Medulla oblongata (tissue), 1 donor: Measurements from ENCODE around the gene C1QTNF8.

Source experiments
- DNase-seq: peaks from one replicate; pipeline ENCODE4 v3.0.0-alpha.2; 2015; ENCODE audit errors: extremely low spot score

C1QTNF8 gene

DNA sequence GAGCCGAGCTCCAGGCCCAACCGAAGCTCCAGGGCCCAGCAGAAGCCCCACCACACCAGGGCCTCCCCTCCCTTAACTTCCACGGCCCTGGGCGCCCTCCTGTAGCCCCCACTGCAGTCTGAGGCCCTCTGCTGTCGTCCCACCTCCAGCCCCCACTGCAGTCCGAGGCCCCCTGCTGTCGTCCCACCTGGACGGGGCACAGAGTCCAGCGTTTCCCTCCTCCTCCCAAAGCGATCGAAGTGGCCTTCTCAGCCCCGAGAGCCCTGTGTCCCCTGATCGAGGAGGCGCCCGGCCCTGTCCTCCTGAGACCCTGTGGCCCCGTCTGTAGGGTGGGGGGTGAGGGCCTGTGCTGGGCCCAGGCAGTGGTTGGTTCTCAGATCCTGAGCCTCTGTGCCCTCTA is 31.1 kb upstream of the C1QTNF8 start:
- no peak for DNase-seq

DNA sequence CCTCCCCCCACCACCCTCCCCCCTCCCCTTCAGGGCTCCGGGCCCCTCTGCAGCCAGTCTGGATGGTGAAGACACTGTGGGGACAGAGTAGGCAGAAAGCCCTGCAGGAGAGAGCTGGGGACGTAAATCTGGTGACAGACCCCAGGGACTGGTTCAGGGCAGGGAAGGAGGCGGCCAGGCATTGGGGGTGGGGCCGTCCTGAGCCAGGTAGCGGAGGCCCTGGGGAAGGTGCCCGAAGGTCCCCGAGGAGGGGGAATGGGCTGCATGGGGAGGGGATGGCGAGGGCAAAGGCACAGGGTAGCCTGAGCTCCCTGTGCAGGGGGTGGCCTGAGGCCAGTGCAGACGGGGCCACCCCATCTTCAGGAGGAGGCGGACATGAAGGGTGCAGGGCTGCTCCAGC is 30.5 kb upstream of the C1QTNF8 start:
- DNase-seq, result no peak

DNA sequence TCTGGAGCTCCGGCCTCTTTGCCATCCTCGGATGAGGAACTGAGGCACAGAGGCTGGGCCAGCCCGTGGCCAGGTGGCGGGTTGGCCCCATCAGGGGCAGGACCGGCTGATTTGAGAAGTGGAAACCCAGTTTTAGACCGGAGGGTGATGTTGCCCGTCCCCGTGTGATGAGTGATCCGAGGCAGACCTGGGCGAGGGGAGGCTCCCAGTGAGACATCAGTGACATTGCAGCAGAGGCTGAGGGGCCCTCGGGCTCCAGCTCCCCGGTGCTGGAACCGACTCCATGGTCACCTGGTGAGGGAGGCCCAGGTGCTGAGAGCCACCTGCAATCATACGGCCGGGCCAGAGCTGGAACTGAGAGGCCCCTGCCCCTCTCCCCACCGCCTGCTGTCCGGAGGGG is 30.0 kb upstream of the C1QTNF8 start:
- no peak for DNase-seq

DNA sequence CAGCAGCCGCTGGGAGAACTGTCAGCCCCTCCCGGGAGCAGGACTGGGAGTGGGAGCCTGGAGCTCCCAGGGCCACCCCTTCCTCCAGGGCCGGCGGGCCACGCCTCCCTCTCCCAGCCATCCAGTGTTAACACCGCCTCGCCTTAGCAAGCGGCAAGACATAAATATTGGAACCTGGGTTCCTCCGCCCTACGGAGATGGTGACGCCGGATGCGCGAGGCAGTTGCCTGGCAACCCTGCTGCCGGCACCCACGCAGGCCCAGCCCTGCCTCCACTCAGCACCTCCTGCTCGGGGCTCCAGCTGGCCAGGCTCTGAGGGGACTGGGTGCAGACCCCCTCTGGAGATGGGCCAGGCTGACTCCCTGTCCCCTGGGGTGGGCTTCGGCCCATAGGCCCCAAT is 29.4 kb upstream of the C1QTNF8 start:
- no peak for DNase-seq

DNA sequence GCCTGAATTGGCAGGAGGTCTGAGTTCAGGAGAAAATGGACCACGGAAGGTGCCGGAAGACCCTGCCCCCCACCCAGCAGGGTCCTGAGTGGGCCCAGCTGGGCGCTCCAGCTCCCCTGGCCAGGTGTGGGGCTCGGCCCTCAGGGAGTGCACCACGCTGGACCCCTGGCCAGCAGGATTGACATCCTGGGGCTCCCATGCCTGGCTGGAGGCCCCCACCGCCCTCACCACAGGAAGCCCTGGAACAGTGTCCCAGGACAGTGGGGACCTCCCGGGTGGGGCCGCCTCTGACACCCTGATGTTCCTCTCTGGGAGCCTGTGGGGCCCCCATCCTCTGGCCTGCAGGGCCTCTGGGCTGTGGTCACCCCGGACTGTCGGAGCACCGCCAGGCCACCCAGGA is 28.8 kb upstream of the C1QTNF8 start:
- DNase-seq, result no peak

- no peak for DNase-seq
Observed at GRCh38 chr16:1124291-1124690, 28.2 kb upstream of the C1QTNF8 start.

DNA sequence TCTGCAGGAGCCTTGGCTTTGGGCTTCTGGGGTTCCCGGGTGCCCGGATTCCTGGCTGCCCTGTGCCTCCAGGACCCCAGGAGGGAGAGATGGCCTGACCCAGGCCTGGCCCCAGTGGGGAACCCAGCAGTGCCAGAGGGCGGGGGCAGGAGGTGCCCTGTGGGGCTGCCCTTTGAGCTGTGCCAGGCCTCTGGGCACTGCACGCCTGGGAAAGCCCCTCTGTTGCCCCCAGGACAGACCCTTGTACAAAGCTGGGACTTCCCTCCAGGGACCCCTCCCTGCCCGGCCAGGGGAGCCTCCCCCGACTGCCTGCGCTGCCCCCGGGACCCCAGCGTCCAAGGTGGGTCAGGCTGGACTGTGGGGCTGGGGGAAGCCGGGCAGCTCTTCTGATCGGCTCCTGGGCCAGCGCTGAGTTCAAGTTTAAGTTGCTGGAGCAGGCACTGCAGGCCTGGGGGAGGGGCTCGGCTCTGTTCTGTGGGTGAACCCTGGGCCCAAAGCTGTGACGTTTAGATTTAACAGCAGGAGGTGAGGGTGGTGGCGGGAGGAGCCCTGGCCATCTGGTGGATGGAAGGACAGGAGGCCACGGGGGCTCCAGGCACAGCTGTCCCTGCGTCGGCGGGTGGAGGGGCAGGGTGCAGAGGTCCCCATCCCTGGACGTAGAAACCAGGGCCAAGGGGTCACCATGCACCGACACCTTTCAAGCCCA is 27.6 kb upstream of the C1QTNF8 start:
- no peak for DNase-seq

- DNase-seq, result no peak
Observed at GRCh38 chr16:1122398-1122765, 26.3 kb upstream of the C1QTNF8 start.

DNA sequence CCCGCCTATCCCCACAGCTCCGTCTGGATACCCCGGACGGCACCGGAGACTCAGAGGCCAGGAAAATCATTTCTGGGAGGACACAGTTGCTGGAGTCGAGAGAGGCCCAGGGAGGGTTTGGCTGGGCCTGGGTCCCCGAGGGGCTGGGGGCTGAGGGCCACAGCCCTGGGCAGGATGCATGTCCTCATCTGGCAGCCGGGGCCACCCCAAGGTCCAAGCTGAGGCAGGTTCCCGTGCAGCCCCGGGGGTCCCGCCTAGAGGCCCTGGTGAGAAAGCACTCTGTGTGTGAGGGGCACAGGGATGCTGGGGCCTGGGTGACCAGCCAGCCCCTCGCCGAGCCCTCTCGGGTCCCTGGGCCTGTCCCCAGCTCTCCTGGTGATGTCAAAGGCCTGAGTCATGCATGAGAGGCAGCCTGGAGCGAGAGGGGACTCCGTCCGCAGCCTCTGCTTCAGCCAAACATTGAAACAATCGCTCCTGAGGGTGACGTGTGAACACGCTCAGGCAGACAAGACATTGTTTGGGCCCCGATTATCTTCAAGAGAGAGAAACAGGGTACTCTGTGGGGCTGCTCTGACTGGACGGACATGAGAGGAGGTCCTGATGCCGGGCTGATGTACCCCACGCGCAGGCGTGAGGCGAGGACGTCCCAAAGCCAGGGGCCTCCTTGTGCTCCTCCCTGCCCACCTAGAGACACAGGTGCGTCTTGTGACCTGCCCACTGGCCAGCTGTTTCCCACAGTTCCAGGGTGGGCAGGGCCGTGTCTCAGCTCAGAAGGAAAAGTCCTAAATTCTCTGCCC is 25.8 kb upstream of the C1QTNF8 start:
- no peak for DNase-seq

DNA sequence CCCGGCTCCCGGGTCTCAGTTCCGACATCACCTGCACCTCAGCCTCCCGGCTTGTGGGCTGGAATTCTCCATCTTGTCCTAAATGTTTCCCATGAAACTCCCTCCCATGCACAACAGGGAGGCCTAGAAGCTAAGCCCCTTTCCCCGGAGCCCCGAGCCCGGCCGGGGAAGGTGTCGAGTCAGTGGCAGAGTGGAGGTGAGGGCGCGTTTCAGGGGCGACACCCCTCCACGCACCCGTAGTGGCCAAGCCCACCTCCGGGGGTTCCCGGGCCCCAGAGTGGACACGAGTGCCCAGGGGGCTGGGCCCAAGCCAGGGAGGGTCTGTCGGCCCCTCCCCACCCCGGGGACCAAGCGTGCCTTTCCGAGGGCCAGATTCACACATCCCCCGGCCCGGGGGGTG is 25.0 kb upstream of the C1QTNF8 start:
- no peak for DNase-seq

DNA sequence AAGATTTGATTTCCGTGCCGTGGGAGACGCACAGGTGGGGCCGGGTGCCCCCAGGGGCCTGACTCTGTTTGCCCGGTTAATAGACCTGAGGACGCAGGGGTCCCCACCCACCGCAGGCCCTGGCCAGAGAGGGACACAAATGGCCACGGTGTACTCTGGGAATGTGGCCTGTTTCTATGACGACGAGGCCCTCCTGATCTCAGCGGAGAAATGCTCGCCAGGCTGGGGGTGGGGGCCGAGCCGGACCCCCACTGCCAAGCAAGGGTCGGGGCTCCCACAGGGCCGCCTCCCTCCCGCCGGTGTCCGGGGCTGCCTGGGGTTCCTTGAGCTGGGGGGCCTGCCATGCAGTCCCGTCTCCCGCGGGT is 24.5 kb upstream of the C1QTNF8 start:
- no peak for DNase-seq

- no peak for DNase-seq
Observed at GRCh38 chr16:1119766-1120576, 23.9 kb upstream of the C1QTNF8 start.

DNA sequence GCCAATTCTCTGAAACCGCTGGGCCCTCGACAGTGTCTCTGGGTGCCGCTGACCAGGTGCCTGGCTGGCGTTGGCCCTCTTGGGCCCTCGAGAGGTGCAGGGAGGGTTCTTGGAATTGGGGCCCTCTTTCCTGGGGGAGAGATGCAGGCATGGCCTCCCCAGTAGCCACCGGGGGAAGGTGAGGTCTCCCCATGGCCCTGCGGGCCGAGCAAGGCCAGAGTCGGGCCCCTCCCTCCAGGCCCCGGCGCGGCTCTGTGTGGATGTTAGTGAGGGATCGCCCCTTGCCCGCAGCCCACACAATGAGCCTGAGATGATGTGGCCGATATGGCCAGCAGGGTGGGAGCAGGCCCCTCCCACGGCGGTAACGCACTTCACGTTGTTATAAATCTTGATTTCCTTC is 23.1 kb upstream of the C1QTNF8 start:
- no peak for DNase-seq

DNA sequence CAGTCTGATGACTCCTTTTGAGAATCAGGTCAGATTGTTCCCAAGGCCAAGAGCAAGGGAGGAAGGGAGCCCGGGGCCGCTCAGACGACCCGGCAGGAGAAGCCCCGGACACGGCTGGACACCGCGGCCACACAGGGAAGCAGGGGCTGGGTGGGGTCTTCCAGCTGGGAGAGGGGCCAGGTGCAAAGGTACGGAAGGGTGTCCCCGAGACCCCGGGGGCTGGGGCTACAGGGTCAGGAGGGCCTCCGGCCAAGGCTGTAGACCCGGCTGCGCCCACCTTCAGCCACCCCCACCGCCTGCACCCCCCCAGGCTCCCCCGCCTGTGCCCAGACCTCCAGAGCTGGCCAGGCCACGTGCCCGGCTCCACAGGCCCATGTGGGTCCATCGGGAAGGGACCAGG is 21.9 kb upstream of the C1QTNF8 start:
- no peak for DNase-seq

GRCh38 chr16:1117176-1117900 is 21.3 kb upstream of the C1QTNF8 start:
- DNase-seq, result no peak

DNA sequence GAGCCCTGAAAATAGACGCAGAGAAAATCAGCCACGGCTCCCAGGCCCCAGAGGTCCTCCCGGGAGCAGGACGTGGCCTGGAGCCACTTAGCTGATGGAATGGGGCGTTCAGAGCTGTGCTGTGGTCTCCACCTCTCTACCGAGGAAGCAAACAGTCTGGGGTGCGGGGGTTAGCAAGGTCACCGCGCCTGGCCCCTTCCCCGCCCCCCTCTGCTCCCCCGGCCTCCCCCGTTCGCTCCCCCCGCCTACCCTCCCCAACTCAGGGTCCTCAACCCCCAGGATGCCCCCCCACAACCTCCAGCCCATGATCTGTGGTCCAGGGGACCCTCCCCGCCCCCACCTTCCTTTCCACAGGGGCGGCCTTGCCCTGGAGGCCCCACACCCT is 20.6 kb upstream of the C1QTNF8 start:
- DNase-seq, result no peak

DNA sequence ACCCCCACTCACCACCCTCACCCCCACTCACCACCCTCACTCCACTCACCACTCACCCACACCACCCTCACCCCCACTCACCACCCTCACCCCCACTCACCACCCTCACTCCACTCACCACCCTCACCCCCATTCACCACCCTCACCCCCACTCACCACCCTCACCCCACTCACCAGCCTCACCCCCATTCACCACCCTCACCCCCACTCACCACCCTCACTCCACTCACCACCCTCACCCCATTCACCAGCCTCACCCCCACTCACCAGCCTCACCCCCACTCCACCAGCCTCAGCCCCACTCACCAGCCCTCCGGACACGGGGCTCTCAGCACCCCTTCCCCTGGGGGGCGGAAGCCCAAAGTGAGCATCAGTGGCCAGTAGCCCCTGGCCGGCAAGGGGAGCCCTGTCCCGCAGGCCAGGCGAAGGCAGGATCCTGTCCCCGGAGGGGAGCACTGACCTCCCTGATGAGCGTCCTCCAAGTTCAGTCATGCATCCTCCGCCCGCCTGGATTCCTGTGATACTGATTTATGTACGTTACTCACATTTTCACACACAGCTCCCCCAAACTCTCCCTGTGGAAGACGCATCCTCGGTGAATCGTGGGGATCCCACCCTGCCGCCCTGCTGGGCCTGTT is 18.0 kb upstream of the C1QTNF8 start:
- no peak for DNase-seq

DNA sequence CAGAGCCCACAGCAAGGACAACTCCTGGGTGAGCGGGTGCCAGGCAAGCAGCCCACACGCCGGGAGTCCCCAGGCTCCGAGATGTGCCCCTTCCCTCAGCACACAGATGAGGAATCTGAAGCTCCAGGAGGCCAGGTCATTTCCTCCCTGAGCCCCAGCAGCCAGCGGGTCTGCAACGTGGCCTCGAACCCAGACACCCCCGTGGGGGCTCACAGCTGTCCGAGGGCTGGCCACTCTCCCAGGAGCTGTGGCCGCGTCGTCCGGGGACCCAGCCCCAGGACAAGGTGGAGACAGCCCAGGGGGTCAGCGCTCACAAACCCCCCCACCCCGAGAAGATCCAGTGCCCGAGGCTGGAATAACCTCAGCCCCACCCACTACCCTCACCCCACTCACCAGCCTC is 17.4 kb upstream of the C1QTNF8 start:
- DNase-seq, result no peak

- DNase-seq, result no peak
Observed at GRCh38 chr16:1112506-1113184, 16.6 kb upstream of the C1QTNF8 start.

- no peak for DNase-seq
Observed at GRCh38 chr16:1109648-1110047, 13.6 kb upstream of the C1QTNF8 start.
